Smooth muscle cell (in vitro differentiated cells): Measurements from ENCODE around the gene HOXA4. TPM values are rescaled to one million over a fixed set of nuclear protein-coding genes. Genes with fewer than 3 reads are reported as not detected.

Source experiments
- DNase-seq: peaks from one replicate; lab custom pipeline; 2025; ENCODE audit not compliant: unreplicated experiment; lab: John Stamatoyannopoulos, UW
- H2AFZ ChIP-seq: fragments of 200-600 bp; sonication (generic); 2 replicates; pipeline ENCODE4 v1.6.0; 2016; ENCODE audit warnings: antibody characterized with exemption, low read depth, mild to moderate bottlenecking
- H3F3A ChIP-seq: fragments of 200-600 bp; sonication (generic); 2 replicates; pipeline ENCODE4 v1.6.0; 2017; ENCODE audit warnings: antibody characterized with exemption, low read depth
- H3K27ac ChIP-seq: fragments of 200-600 bp; sonication (generic); 2 replicates; pipeline ENCODE4 v1.5.1; 2016; ENCODE audit warnings: low read depth, mild to moderate bottlenecking
- H3K27me3 ChIP-seq: fragments of 200-600 bp; sonication (generic); 2 replicates; pipeline ENCODE4 v1.6.1; 2016; ENCODE audit warnings: low read depth, mild to moderate bottlenecking
- H3K36me3 ChIP-seq: fragments of 200-600 bp; sonication (generic); 2 replicates; pipeline ENCODE4 v1.5.1; 2016; ENCODE audit warnings: low read depth
- H3K4me1 ChIP-seq: fragments of 200-600 bp; sonication (generic); 2 replicates; pipeline ENCODE4 v1.5.1; 2016; ENCODE audit warnings: low read depth
- H3K4me2 ChIP-seq: fragments of 200-600 bp; sonication (generic); 2 replicates; pipeline ENCODE4 v1.6.0; 2016; ENCODE audit warnings: mild to moderate bottlenecking
- H3K4me3 ChIP-seq: fragments of 200-600 bp; sonication (generic); 2 replicates; pipeline ENCODE4 v1.5.1; 2016; ENCODE audit warnings: mild to moderate bottlenecking
- H3K79me2 ChIP-seq: fragments of 200-600 bp; sonication (generic); 2 replicates; pipeline ENCODE4 v1.6.0; 2016; ENCODE audit warnings: low read depth, mild to moderate bottlenecking
- H3K9ac ChIP-seq: fragments of 200-600 bp; sonication (generic); 2 replicates; pipeline ENCODE4 v1.6.0; 2016; ENCODE audit warnings: low read depth
- H3K9me3 ChIP-seq: fragments of 200-600 bp; sonication (generic); replicated peaks from 2 replicates; pipeline ENCODE4 v1.5.1; 2016; ENCODE audit warnings: low read depth
- H4K20me1 ChIP-seq: fragments of 200-600 bp; sonication (generic); 2 replicates; pipeline ENCODE4 v1.6.0; 2016; ENCODE audit warnings: low read depth
- WGBS: methylation state at CpG from one replicate; pipeline ENCODE4 v1.1.7; 2016; ENCODE audit warnings: low lambda C conversion rate; 5-methylcytosine and 5-hydroxymethylcytosine counted together
- polyA plus RNA-seq: library from polyadenylated mRNA; unstranded; fragments of >200 nt; fragmentation: Nextera tagmentation; extraction: Ambion mirVana; gene quantifications from 2 replicates; pipeline ENCODE4 v1.2.1, GENCODE V29; 2016
- total RNA-seq: library from RNA; depleted of rRNA; stranded (reverse); fragments of >200 nt; gene quantifications from 2 replicates; pipeline ENCODE4 v1.2.3, GENCODE V29; 2014
- TF ChIP-seq, protein P1 (sequence below): fragments of 200-600 bp; sonication (generic); IDR thresholded peaks from 2 replicates; pipeline ENCODE4 v1.5.1; 2017; ENCODE audit warnings: borderline replicate concordance, mild to moderate bottlenecking, antibody characterized with exemption; ENCODE audit not compliant: insufficient read depth, poor library complexity, severe bottlenecking

HOXA4 gene
- total and polyA plus RNA-seq, 2 experiments from 2014 or later: 0.22 TPM; not detected in 1

DNA sequence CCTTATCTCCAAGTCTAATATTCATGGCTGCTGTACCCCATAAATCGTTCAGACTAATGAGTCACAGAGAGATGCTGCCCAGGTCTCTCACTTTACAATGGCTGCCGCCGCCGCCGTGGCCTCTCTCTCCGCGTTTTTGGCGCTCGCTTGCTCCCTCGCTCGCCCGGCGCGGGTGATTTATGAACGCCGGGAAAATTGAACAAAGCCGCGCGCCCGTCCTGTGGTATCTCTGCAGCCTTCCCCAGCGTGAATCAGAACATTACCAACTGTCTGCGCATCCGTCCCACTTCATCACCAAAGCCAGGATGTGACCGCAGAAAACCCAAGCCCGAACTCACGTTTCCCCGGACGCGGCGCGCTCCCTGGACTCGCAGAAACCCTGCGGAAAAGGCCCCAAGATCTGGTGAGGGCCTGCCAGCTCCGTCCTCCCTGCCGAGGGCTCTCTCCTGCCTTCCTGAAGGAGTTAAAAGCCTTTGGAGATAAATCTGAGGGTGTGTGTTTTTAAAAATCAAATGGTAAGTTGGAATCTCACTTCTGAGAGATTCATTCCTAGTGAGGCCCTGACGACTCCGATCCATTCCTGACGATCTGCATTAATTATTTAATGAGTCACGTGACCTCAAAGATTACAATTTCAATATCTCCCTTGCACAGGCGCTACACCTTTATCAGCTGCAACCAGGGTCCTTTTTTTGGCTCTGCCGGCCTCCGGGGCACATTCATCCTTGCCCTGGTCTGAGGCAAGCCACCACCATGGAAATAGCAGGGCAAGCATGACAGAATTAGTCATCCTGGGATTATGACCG is 6.3 kb downstream of the HOXA4 start:
- Histone ChIP-seq H3F3A (no peaks in the 10 kb centered on the region), H3K9me3 (no peaks in the 10 kb centered on the region), H3K79me2 (no peaks in the 10 kb centered on the region), H3K4me2 (peak overlapping the region; percentile 72), H3K4me3 (peak overlapping the region; percentile 9), H4K20me1 (no peaks in the 10 kb centered on the region), H3K4me1 (no peaks in the 10 kb centered on the region), H2AFZ (no peak overlapping the region), H3K27me3 (peaks cover 100% of the 10 kb centered on the region), H3K36me3 (no peaks in the 10 kb centered on the region), H3K27ac (no peak overlapping the region), H3K9ac (peak overlapping the region; percentile 21)
- 5% methylated on average over 43 of the region's 43 CpGs for WGBS
- no peak for DNase-seq
- TF ChIP-seq, protein P1, sequence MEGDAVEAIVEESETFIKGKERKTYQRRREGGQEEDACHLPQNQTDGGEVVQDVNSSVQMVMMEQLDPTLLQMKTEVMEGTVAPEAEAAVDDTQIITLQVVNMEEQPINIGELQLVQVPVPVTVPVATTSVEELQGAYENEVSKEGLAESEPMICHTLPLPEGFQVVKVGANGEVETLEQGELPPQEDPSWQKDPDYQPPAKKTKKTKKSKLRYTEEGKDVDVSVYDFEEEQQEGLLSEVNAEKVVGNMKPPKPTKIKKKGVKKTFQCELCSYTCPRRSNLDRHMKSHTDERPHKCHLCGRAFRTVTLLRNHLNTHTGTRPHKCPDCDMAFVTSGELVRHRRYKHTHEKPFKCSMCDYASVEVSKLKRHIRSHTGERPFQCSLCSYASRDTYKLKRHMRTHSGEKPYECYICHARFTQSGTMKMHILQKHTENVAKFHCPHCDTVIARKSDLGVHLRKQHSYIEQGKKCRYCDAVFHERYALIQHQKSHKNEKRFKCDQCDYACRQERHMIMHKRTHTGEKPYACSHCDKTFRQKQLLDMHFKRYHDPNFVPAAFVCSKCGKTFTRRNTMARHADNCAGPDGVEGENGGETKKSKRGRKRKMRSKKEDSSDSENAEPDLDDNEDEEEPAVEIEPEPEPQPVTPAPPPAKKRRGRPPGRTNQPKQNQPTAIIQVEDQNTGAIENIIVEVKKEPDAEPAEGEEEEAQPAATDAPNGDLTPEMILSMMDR: no peak

DNA sequence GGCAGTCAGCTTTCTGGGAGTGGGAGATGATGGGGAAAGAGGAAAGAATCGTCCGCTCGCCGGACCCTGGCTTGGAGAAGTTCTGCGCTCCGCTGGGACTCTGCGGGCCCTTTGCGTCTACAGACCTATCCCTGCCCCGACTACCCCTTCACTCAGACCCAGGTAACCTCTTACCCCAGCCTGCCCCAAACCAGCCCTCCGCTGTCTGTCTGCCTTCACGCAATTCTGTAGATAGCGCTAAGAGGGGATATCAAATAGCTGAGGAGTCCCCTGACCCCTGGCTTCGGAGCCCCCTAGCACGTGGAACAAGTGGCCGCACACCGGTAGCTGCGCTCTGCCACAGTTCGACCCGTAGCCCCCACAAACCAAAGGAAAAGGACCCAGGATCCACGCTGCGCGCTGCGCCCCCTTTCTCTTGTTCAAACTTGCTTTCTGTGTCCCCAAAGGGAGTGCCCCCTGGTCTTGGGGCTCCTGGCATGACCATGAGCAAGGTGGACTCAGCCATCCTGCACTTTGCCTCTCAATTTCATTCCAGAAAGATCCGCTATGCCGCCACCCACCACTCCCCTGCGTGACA is 7.0 kb downstream of the HOXA4 start:
- Histone ChIP-seq H3K9ac (peak overlapping the region; percentile 21), H3K4me2 (peak overlapping the region; percentile 72), H3K27me3 (peaks cover 100% of the 10 kb centered on the region), H4K20me1 (no peaks in the 10 kb centered on the region), H3K27ac (no peak overlapping the region), H3K9me3 (no peaks in the 10 kb centered on the region), H3K4me3 (peak overlapping the region; percentile 9), H2AFZ (no peak overlapping the region), H3K79me2 (no peaks in the 10 kb centered on the region), H3K36me3 (no peaks in the 10 kb centered on the region), H3F3A (no peaks in the 10 kb centered on the region), H3K4me1 (no peaks in the 10 kb centered on the region)
- TF ChIP-seq, protein P1: no peak
- WGBS: 15% methylated on average over 26 of the region's 26 CpGs
- no peak for DNase-seq

DNA sequence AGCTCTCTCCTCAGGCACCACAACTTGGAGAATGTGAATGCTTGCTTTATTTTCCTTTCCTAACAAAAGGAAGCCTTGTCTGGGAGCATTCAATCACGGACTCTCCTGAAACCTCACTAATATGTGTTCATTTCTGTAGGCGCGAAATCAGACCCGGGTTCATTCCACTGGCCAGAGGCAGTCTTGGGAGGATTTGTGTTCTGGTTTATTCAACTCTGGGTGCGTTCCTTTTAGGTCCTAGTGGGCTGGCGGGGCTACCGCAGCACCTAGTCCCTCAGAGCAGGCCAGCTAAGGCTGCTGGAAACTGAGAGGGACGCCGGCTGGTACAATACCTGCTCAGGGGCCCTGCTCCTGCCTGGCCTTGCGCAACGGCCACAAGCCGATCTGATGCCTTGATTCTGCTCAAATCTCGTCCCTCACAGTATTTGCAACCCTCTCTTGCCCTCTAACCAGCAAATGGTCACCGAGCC is 7.5 kb downstream of the HOXA4 start:
- Histone ChIP-seq H3K4me2 (peak overlapping the region; percentile 8), H3K27ac (no peak overlapping the region), H3K9ac (no peak overlapping the region), H4K20me1 (no peaks in the 10 kb centered on the region), H3K4me3 (peak overlapping the region; percentile 28), H3K79me2 (no peaks in the 10 kb centered on the region), H3F3A (no peaks in the 10 kb centered on the region), H3K4me1 (no peaks in the 10 kb centered on the region), H3K27me3 (peaks cover 100% of the 10 kb centered on the region), H2AFZ (no peak overlapping the region), H3K36me3 (no peaks in the 10 kb centered on the region), H3K9me3 (no peaks in the 10 kb centered on the region)
- TF ChIP-seq, protein P1: no peak
- WGBS: 12% methylated on average over 14 of the region's 14 CpGs
- DNase-seq: no peak
